GM23248 (cell line): ENCODE results near the gene PLCB4. TPM values are rescaled to one million over a fixed set of nuclear protein-coding genes. Genes with fewer than 3 reads are reported as not detected.

Experiments used
- DNase-seq: peaks from one replicate; pipeline ENCODE4 v3.0.0-alpha.2; 2015
- H2AFZ ChIP-seq: fragments of 200-600 bp; sonication (generic); 2 replicates; pipeline ENCODE4 v1.6.1; 2016; ENCODE audit warnings: antibody characterized with exemption
- H3F3A ChIP-seq: fragments of 200-600 bp; sonication (generic); 2 replicates; pipeline ENCODE4 v1.6.1; 2016; ENCODE audit warnings: mild to moderate bottlenecking, antibody characterized with exemption, mixed run types; ENCODE audit not compliant: insufficient read depth
- H3K27ac ChIP-seq: fragments of 200-600 bp; sonication (generic); 2 replicates; pipeline ENCODE4 v1.5.1; 2016; ENCODE audit warnings: mild to moderate bottlenecking
- H3K27me3 ChIP-seq: fragments of 200-600 bp; sonication (generic); replicated peaks from 2 replicates; pipeline ENCODE4 v1.6.1; 2016; ENCODE audit warnings: mild to moderate bottlenecking; ENCODE audit not compliant: insufficient read depth
- H3K36me3 ChIP-seq: fragments of 200-600 bp; sonication (generic); 2 replicates; pipeline ENCODE4 v1.6.1; 2016; ENCODE audit warnings: low read depth, mild to moderate bottlenecking
- H3K4me1 ChIP-seq: fragments of 200-600 bp; sonication (generic); 2 replicates; pipeline ENCODE4 v1.6.1; 2016; ENCODE audit warnings: mild to moderate bottlenecking; ENCODE audit not compliant: insufficient read depth
- H3K4me2 ChIP-seq: fragments of 200-600 bp; sonication (generic); one replicate; pipeline ENCODE4 v1.6.1; 2016; ENCODE audit warnings: mild to moderate bottlenecking; ENCODE audit not compliant: unreplicated experiment
- H3K4me3 ChIP-seq: fragments of 200-600 bp; sonication (generic); 2 replicates; pipeline ENCODE4 v1.5.1; 2016; ENCODE audit warnings: mild to moderate bottlenecking
- H3K79me2 ChIP-seq: fragments of 200-600 bp; sonication (generic); 2 replicates; pipeline ENCODE4 v1.6.1; 2016; ENCODE audit warnings: mild to moderate bottlenecking; ENCODE audit not compliant: insufficient read depth
- H3K9ac ChIP-seq: fragments of 200-600 bp; sonication (generic); 2 replicates; pipeline ENCODE4 v1.6.1; 2016; ENCODE audit warnings: mild to moderate bottlenecking
- H3K9me2 ChIP-seq: fragments of 200-600 bp; sonication (generic); 2 replicates; pipeline ENCODE4 v1.6.1; 2016; ENCODE audit warnings: mixed run types, mild to moderate bottlenecking, moderate library complexity; ENCODE audit not compliant: insufficient read depth
- H3K9me3 ChIP-seq: fragments of 200-600 bp; sonication (generic); one replicate; pipeline ENCODE4 v1.6.1; 2017; ENCODE audit warnings: low read depth
- H4K20me1 ChIP-seq: fragments of 200-600 bp; sonication (generic); 2 replicates; pipeline ENCODE4 v1.6.0; 2016; ENCODE audit not compliant: insufficient read depth
- EZH2 ChIP-seq: fragments of 200-600 bp; sonication (generic); IDR thresholded peaks from 2 replicates; pipeline ENCODE4 v1.6.1; 2018; ENCODE audit warnings: antibody characterized with exemption, mild to moderate bottlenecking; ENCODE audit not compliant: insufficient read depth, poor library complexity, severe bottlenecking
- EZH2phosphoT487 ChIP-seq: fragments of 200-600 bp; sonication (generic); IDR thresholded peaks from 2 replicates; pipeline ENCODE4 v1.6.1; 2018; ENCODE audit warnings: antibody characterized with exemption, moderate library complexity, mild to moderate bottlenecking, low read depth; ENCODE audit not compliant: insufficient read depth
- WGBS, 2 experiments: methylation state at CpG; one replicate each; pipeline ENCODE4 v1.1.6; 2015 to 2017; ENCODE audit warnings: low lambda C conversion rate in 2 of 2, low coverage in 1 of 2; ENCODE audit errors: missing lambda C conversion rate in 2 of 2; 5-methylcytosine and 5-hydroxymethylcytosine counted together
- in situ Hi-C: fragments of 300-500 bp; cut with MboI; formaldehyde crosslinking; loops from 2 replicates; pipeline ENCODE4 v1.15.0; 2020
- polyA plus RNA-seq: library from polyadenylated mRNA; unstranded; fragments of >200 nt; fragmentation: Nextera tagmentation; extraction: Ambion mirVana; gene quantifications from 2 replicates; pipeline ENCODE4 v1.2.1, GENCODE V29; 2016
- total RNA-seq: library from RNA; depleted of rRNA; stranded (reverse); fragments of >200 nt; shearing (Covaris generic); gene quantifications from 2 replicates; pipeline ENCODE4 v1.2.3, GENCODE V29; 2014

PLCB4 gene
- total and polyA plus RNA-seq, 2 experiments from 2014 or later: 5.0 to 9.5 TPM

DNA sequence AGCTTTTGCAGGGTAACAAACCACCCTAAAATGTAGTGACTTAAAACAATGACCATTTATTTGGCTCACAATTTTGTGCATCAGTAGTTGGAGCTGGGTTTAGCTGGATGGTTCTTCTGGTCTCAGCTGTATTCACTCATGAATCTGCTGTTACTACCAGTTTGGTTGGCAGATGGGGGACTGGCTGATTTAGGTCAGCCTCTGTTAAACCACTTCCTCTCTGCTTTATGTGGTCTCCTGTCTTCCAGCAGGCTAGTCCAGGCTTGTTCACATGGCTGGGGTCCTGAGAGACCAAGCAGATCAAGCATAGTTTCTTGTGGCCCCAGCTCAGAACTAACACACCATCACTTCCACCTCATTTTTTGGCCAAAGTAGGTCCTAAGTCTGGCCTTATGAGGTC lies 378.3 kb downstream of the PLCB4 start:
- H3K4me2 ChIP-seq: no peak overlapping the region
- H3K27me3 ChIP-seq: no peaks in the 10 kb centered on the region
- no peaks in the 10 kb centered on the region for H3K4me1 ChIP-seq
- H3K9ac ChIP-seq: no peak overlapping the region
- H3K36me3 ChIP-seq: no peaks in the 10 kb centered on the region
- no peak overlapping the region for H2AFZ ChIP-seq
- no peaks in the 10 kb centered on the region for H3K79me2 ChIP-seq
- H3K9me2 ChIP-seq: no peaks in the 10 kb centered on the region
- TF ChIP-seq EZH2 (no peak), EZH2phosphoT487 (no peak)
- no peaks in the 10 kb centered on the region for H4K20me1 ChIP-seq
- H3F3A ChIP-seq: no peaks in the 10 kb centered on the region
- H3K9me3 ChIP-seq: no peaks in the 10 kb centered on the region
- DNase-seq: no peak
- H3K4me3 ChIP-seq: no peak overlapping the region
- no peak overlapping the region for H3K27ac ChIP-seq
- in situ Hi-C loops: no loop called here

DNA sequence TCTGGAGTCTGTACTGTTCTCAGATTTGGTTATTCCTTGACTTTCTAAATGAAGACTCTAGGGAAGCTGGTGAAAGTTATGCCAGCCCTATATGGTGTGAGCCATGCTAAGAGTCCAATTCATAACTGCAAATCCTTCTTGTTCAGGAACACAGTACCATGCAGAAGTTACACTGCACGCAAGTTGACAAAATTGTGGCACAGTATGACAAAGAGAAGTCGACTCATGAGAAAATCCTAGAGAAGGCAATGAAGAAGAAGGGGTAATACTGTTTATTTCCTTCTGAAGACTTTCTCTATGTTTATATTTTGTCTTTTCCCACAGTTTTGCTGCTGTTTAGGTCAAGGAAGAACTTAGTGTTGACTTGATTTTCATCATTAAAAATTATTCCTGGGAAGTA lies 384.3 kb downstream of the PLCB4 start:
- in situ Hi-C loops: no loop called here

DNA sequence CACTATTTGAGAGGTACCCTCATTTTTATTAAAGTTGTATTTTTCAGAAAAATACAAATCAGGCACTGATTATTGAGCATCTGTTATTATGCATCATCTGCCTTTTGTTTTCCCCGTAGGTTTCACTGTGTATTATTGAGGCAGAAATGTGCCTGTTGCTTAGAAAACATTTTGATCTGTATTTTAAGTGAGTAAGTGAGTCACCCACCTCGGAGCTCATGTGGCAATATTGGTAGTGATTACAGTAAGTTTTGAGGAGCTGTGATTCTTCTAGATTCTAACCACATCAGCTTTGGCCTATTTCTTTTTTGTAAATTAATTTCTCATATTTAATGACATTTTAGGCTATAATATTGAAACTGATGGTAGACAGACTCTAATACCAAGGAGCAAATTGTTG lies 385.9 kb downstream of the PLCB4 start:
- Histone ChIP-seq H3K4me2 (no peak overlapping the region), H4K20me1 (no peaks in the 10 kb centered on the region), H3K36me3 (0 out of 2 replicates have a peak, but pooled peaks cover 6% of the 10 kb centered on the region), H3K4me1 (no peaks in the 10 kb centered on the region), H3K4me3 (no peak overlapping the region), H3K27me3 (no peaks in the 10 kb centered on the region), H3K79me2 (no peaks in the 10 kb centered on the region), H2AFZ (no peak overlapping the region), H3K27ac (no peak overlapping the region), H3F3A (no peaks in the 10 kb centered on the region), H3K9me3 (no peaks in the 10 kb centered on the region), H3K9ac (no peak overlapping the region), H3K9me2 (no peaks in the 10 kb centered on the region; the same call in 1 of the 2 replicates)
- WGBS, 2 experiments: 63 to 66% methylated on average over 2 of the region's 2 CpGs
- in situ Hi-C loops: no loop called here
- peak; percentile 15 for DNase-seq
- TF ChIP-seq EZH2phosphoT487: no peak
- no peak for TF ChIP-seq EZH2

More for the DNA sequence above, 384.3 kb downstream of the PLCB4 start:
- no peaks in the 10 kb centered on the region for H3K4me1 ChIP-seq
- no peak for DNase-seq
- H3K4me3 ChIP-seq: no peak overlapping the region
- 60% methylated on average over 2 of the region's 2 CpGs for WGBS, 2 experiments
- H3F3A ChIP-seq: no peaks in the 10 kb centered on the region
- H3K79me2 ChIP-seq: no peaks in the 10 kb centered on the region
- H3K9ac ChIP-seq: no peak overlapping the region
- no peak overlapping the region for H2AFZ ChIP-seq
- no peaks in the 10 kb centered on the region for H4K20me1 ChIP-seq
- H3K4me2 ChIP-seq: no peak overlapping the region
- no peaks in the 10 kb centered on the region; the same call in 1 of the 2 replicates for H3K9me2 ChIP-seq
- no peak overlapping the region for H3K27ac ChIP-seq
- no peaks in the 10 kb centered on the region for H3K27me3 ChIP-seq
- H3K36me3 ChIP-seq: 0 out of 2 replicates have a peak, but pooled peaks cover 6% of the 10 kb centered on the region
- H3K9me3 ChIP-seq: no peaks in the 10 kb centered on the region
- no peak for TF ChIP-seq EZH2
- no peak for TF ChIP-seq EZH2phosphoT487

DNA sequence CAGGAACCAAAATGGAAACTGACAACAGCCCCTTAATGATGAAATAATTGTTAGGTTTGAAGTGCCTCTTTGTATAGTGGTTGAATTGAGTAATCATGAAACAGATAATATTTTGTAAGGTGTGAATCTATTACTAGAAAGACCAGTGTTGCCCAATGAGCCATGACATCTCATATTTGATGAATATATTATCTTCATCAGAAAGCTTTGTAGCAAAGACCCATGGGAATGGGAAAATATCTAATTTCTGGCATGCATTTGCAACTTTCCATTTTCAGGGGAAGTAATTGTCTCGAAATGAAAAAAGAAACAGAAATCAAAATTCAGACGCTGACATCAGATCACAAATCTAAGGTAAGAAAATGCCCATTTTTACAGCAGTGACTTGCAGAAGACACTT lies 388.2 kb downstream of the PLCB4 start:
- Histone ChIP-seq H3K4me1 (peaks cover 9% of the 10 kb centered on the region), H3K9me2 (no peaks in the 10 kb centered on the region; the same call in 1 of the 2 replicates), H3K36me3 (0 out of 2 replicates have a peak, but pooled peaks cover 6% of the 10 kb centered on the region), H4K20me1 (no peaks in the 10 kb centered on the region), H3K4me3 (no peak overlapping the region), H3K79me2 (no peaks in the 10 kb centered on the region), H3K27ac (no peak overlapping the region), H2AFZ (no peak overlapping the region), H3K9me3 (no peaks in the 10 kb centered on the region), H3K4me2 (no peak overlapping the region), H3K9ac (no peak overlapping the region), H3F3A (no peaks in the 10 kb centered on the region), H3K27me3 (no peaks in the 10 kb centered on the region)
- TF ChIP-seq EZH2: no peak
- 83 to 92% methylated on average over 2 of the region's 2 CpGs for WGBS, 2 experiments
- no peak for DNase-seq
- in situ Hi-C loops: no loop called here

DNA sequence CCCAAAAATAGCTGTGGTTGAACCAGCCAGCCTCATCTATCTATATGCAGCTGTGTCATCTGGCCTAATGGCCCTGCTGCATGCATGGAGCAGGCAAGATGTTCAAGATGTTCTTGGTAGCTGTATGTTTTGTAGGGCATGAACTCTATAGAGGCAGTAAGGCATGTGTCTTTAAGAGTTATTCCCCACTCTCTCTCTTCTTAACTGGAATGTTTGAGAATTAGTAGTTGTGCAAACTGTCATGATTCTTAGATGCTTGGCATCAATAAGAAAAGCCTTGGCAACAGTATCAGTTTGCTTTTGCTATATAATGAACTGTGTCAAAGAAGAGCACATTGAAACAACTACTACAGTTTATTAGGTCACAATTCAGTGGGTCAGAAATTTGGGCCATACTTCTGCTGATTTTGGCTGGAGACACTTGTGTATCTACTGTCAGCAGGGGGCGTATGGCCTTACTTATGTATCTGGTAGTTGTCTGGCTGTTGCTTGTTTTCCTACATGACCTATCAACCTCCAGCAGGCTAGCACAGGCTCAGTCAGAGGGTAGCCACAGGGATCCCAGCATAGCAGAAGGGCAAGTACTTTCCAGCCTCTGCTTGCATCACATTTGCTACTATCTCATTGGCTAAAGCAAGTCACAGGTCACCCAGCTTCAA lies 389.4 kb downstream of the PLCB4 start:
- no peaks in the 10 kb centered on the region for H3K9me2 ChIP-seq
- no peaks in the 10 kb centered on the region for H3K79me2 ChIP-seq
- no peaks in the 10 kb centered on the region for H3K9me3 ChIP-seq
- H3K4me2 ChIP-seq: no peak overlapping the region
- H3K4me3 ChIP-seq: no peak overlapping the region
- no peak overlapping the region for H2AFZ ChIP-seq
- H4K20me1 ChIP-seq: no peaks in the 10 kb centered on the region
- no peak overlapping the region for H3K27ac ChIP-seq
- H3K27me3 ChIP-seq: no peaks in the 10 kb centered on the region
- in situ Hi-C loops: no loop called here
- no peak overlapping the region for H3K9ac ChIP-seq
- WGBS, 2 experiments: 38 to 40% methylated on average over 1 of the region's 1 CpG
- peaks cover 9% of the 10 kb centered on the region for H3K4me1 ChIP-seq
- peak; percentile 31 for DNase-seq
- no peak for TF ChIP-seq EZH2
- TF ChIP-seq EZH2phosphoT487: no peak
- H3F3A ChIP-seq: no peaks in the 10 kb centered on the region
- 0 out of 2 replicates have a peak, but pooled peaks cover 6% of the 10 kb centered on the region for H3K36me3 ChIP-seq
